Measurements from ENCODE around the gene ANO2. TPM values are rescaled to one million over a fixed set of nuclear protein-coding genes. Genes with fewer than 3 reads are reported as not detected.

The ANO2 gene
- total RNA-seq, 2 donors from 2014 or later: 6.7 to 18.5 TPM

DNA sequence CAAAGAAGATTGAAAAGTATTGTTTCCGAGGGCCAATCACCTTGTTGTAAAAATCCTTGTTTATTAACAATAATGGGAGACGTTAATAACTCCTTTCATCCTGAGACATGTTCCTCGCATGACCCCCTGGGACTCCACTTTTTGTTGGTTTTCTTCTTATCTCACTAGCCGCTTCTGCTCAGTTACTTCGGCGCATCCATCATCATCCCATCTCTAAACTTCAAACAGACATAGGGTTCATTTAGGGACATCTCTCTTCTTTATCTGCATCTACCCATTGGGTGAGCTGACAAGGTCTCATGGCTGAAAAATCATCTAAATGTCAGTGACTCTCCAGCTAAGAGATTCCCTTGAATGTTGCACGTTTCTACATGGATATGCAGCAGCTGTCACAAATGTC is 252.2 kb downstream of the ANO2 start:
- TF ChIP-seq, protein P1, sequence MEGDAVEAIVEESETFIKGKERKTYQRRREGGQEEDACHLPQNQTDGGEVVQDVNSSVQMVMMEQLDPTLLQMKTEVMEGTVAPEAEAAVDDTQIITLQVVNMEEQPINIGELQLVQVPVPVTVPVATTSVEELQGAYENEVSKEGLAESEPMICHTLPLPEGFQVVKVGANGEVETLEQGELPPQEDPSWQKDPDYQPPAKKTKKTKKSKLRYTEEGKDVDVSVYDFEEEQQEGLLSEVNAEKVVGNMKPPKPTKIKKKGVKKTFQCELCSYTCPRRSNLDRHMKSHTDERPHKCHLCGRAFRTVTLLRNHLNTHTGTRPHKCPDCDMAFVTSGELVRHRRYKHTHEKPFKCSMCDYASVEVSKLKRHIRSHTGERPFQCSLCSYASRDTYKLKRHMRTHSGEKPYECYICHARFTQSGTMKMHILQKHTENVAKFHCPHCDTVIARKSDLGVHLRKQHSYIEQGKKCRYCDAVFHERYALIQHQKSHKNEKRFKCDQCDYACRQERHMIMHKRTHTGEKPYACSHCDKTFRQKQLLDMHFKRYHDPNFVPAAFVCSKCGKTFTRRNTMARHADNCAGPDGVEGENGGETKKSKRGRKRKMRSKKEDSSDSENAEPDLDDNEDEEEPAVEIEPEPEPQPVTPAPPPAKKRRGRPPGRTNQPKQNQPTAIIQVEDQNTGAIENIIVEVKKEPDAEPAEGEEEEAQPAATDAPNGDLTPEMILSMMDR (IDR thresholded peaks at IDR 0.05): no peak
- DNase-seq (ENCODE audit: low spot score): no peak
- H3K27me3 ChIP-seq (replicated peaks; ENCODE audit: insufficient read depth): no peaks in the 10 kb centered on the region
- no peak overlapping the region for H3K27ac ChIP-seq
- no peak overlapping the region for H3K4me3 ChIP-seq
- no peaks in the 10 kb centered on the region for H3K36me3 ChIP-seq
- no peak for ATAC-seq (ENCODE audit: insufficient number of reproducible peaks, low FRiP score, low read depth)
- H3K4me1 ChIP-seq (ENCODE audit: control insufficient read depth in 1 of 2, low read depth in 2 of 2): peaks cover 0 to 6% of the 10 kb centered on the region in 2 donors
- no peaks in the 10 kb centered on the region for H3K9me3 ChIP-seq

DNA sequence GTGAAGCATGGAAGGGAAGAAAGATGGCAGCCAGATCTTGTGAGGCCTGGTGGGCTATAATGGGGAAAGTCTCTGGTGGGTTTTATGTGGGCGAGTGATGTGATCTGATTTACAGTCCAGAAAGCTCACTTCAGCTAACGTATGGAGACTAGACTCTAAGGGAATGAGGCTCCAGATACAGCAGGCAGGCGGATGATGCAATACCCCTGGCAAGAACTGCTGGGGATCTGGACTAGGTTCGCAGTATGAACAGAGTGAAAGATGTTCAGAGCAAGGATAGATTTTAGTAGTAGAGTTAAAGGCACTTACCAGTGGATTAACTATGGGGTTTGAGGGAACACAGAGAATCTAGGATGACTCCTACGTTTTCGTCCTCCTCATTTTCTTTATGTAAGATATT is 253.1 kb downstream of the ANO2 start:
- Histone ChIP-seq H3K27ac (no peak overlapping the region), H3K9me3 (no peaks in the 10 kb centered on the region), H3K4me1 (ENCODE audit: control insufficient read depth in 1 of 2, low read depth in 2 of 2) (peaks cover 0 to 6% of the 10 kb centered on the region in 2 donors), H3K27me3 (replicated peaks; ENCODE audit: insufficient read depth) (no peaks in the 10 kb centered on the region), H3K4me3 (no peak overlapping the region), H3K36me3 (no peaks in the 10 kb centered on the region)
- TF ChIP-seq, protein P1 (IDR thresholded peaks at IDR 0.05): no peak
- ATAC-seq (ENCODE audit: insufficient number of reproducible peaks, low FRiP score, low read depth): no peak
- DNase-seq (ENCODE audit: low spot score): no peak

DNA sequence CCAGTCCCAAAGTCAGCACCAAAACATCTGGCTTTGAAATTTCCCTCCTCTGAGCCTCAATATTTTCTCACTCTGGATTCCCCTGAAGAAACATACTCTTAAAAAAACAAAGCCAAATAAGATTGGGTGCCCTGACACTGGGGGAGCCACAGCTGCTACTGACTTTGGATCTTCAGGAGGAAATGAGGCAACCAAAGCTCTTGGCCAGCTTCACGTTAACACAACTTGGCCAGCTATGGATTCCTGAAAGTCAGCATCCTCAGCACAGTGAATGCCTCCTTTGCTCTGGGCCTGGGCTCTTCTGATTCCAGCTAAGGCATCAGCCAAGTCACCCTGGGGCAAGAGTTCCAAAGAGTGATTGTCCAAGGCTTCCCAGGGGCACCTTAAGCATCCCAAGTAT is 254.8 kb downstream of the ANO2 start:
- H3K36me3 ChIP-seq: no peaks in the 10 kb centered on the region
- H3K4me3 ChIP-seq: no peak overlapping the region
- DNase-seq (ENCODE audit: low spot score) (no peak), ATAC-seq (ENCODE audit: insufficient number of reproducible peaks, low FRiP score, low read depth) (no peak)
- peaks cover 0 to 6% of the 10 kb centered on the region in 2 donors for H3K4me1 ChIP-seq (ENCODE audit: control insufficient read depth in 1 of 2, low read depth in 2 of 2)
- H3K27ac ChIP-seq: no peak overlapping the region
- H3K9me3 ChIP-seq: no peaks in the 10 kb centered on the region
- no peaks in the 10 kb centered on the region for H3K27me3 ChIP-seq (replicated peaks; ENCODE audit: insufficient read depth)
- TF ChIP-seq, protein P1 (IDR thresholded peaks at IDR 0.05): no peak

DNA sequence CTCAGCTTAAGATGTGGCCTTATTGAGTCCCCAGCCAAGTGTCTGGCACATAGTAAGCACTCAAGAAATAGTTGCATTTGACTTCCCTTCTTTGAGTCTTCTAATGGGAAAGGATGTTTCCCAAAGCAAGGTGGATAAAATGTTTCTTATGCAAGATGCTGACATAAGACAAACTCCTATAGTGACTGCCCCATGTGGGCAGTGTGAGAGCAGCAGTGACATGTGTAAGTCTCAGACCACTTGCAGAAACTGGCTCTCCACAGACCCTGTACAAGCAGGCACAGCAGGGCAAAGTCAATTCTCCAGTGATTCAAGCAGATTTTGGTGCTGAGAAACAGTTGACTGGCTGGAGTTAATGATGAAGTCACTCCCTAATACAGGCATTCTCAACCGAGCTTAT is 255.3 kb downstream of the ANO2 start:
- TF ChIP-seq, protein P1 (IDR thresholded peaks at IDR 0.05): no peak
- H3K9me3 ChIP-seq: no peaks in the 10 kb centered on the region
- no peak for ATAC-seq (ENCODE audit: insufficient number of reproducible peaks, low FRiP score, low read depth)

DNA sequence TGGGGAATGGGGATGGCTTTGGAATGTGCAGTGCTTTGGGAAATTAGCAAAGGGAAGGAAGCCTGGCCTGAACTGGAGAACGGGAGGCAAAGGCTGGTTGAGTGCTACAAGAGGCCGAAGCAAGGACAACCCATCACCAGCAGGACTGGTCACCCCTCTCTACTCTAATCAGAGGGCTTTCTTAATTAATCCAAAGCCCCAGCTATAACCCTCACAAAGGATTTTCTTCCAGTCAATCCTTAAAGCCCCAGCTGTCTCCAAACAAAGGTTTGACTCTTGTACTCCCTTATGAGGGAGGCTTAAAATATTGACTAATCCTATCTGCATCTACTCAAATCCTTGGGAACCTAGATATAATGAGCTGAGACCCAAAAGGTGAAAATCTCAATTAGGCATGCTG is 256.8 kb downstream of the ANO2 start:
- TF ChIP-seq, protein P1 (IDR thresholded peaks at IDR 0.05): no peak
- H3K4me1 ChIP-seq (ENCODE audit: control insufficient read depth in 1 of 2, low read depth in 2 of 2): no peaks in the 10 kb centered on the region
- DNase-seq (ENCODE audit: low spot score) (no peak), ATAC-seq (ENCODE audit: insufficient number of reproducible peaks, low FRiP score, low read depth) (no peak)
- no peak overlapping the region for H3K27ac ChIP-seq
- H3K36me3 ChIP-seq: no peaks in the 10 kb centered on the region
- no peaks in the 10 kb centered on the region for H3K27me3 ChIP-seq (replicated peaks; ENCODE audit: insufficient read depth)
- H3K4me3 ChIP-seq: no peak overlapping the region
- no peaks in the 10 kb centered on the region for H3K9me3 ChIP-seq

More for the DNA sequence above, 255.3 kb downstream of the ANO2 start:
- Histone ChIP-seq H3K36me3 (no peaks in the 10 kb centered on the region), H3K27me3 (replicated peaks; ENCODE audit: insufficient read depth) (no peaks in the 10 kb centered on the region), H3K4me3 (no peak overlapping the region), H3K27ac (no peak overlapping the region), H3K4me1 (ENCODE audit: control insufficient read depth in 1 of 2, low read depth in 2 of 2) (peaks cover 0 to 2% of the 10 kb centered on the region in 2 donors)
- no peak for DNase-seq (ENCODE audit: low spot score)

Measured in thoracic aorta (tissue), 2 donors.